Measurements from ENCODE around the gene CCDC82.
"Not testable (repeated sequence)": the region's sequence is repeated elsewhere in the genome, so short reads cannot be mapped to it uniquely, and the experiment has no call there.

The CCDC82 gene

DNA sequence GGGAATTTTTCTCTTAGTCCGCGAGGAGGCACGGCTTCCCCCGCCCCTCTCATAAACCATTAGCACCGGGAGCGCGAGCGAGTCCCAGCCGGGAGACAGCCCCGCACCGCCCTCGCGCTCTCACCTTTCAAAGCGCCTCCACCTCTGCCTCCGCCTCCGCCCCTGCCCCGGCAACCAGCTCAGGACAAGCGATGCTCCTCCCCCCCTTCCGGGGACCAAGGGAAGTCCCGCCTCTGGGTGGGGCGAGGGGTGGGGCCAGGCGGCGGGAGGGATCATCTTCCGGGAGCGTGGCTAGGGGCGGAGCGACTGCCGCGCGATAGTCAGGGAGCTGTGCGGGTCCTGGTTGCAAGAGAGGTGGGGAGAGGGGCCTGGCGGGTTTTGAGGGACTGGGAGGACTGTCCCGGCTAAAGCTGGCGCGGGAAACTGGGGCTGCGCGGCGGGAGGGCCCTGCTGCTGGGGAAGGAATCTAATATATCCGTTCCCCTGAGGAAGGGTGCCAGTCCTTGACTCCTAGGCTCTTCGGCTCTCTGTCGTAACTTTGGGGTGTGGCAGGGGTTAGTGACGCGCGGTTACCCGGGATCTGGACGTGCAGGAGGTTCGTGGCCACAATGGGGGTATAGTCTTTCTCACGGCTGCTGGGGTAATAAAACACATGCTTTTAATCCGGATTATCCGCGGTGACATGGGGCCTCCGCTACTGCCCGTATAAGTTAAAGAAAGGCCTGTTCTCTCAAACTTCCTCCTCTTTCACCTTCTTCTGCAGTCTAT, at the start of gene CCDC82, which contains the start of gene JRKL:
TSS of gene CCDC82 (minus strand) at position 193 of the 768 bp plus-strand sequence. CDS start 5,165 bp downstream, outside the sequence.
TSS of gene JRKL (plus strand) at position 294 of the 768 bp plus-strand sequence. CDS start 637 bp downstream, outside the sequence.
- peak; percentile 55 to 97 (median 92) for DNase-seq

DNA sequence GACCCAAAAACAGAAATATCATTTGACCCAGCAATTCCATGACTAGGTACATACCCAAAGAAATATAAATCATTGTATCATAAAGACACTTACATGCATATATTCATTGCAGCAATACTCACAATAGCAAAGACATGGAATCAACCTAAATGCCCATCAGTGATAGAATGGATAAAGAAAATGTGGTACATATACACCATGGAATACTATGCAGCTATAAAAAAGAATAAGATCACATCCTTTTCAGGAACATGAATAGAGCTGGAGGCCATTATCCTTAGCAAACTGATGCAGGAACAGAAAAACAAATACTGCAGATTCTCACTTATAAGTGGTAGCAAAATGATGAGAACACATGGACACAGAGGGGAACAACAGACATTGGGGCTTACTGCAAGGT, 42.9 kb upstream of the CCDC82 start:
- not testable (repeated sequence) for DNase-seq

DNA sequence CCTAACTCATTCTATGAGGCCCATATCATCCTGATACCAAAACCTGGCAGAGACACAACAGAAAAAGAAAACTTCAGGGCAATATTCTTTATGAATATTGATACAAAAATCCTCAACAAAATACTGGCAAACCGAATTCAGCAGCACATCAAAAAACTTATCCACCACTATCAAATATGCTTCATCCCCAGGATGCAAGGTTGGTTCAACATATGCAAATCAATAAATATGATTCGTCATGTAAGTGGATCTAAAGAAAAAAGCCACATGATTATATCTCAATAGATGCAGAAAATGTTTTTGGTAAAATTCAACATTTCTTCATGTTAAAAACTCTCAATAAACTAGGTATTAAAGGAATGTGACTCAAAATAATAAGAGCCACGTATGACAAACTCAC, 41.0 kb upstream of the CCDC82 start:
- no peak for DNase-seq

DNA sequence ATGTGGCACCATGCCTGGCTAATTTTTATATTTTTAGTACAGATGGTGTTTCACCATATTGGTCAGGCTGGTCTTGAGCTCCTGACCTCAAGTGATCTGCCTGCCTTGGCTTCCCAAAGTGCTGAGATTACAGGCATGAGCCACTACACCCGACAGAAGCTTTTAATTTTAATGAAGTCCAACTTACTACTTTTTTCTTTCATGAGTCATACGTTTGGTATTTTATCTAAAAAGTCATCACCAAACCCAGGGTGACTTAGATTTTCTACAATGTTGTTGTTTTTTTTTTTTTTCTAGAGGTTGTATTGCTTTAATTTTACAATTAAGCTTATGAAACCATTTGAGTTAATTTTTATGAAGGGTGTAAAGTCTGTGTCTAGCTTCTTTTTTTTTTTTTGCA, 35.0 kb upstream of the CCDC82 start:
- no peak for DNase-seq

DNA sequence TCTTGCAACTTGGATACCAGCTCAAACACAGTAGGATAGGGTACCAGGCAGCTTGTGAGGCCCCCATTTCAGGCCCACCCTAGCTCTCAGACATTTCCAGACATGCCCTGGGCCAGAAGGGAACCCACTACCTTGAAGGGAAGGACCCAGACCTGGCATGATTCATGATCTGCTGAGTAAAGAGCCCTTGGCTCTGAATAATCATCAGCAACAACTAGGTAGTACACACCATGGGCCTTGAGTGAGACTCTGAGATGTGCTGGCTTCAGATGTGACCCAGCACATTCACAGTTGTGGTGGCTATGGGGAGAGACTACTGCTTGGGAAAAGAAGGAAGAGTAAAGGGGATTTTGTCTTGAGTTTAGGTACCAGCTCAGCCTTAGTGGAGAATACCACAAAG, 23.7 kb upstream of the CCDC82 start:
- DNase-seq, result no peak

DNA sequence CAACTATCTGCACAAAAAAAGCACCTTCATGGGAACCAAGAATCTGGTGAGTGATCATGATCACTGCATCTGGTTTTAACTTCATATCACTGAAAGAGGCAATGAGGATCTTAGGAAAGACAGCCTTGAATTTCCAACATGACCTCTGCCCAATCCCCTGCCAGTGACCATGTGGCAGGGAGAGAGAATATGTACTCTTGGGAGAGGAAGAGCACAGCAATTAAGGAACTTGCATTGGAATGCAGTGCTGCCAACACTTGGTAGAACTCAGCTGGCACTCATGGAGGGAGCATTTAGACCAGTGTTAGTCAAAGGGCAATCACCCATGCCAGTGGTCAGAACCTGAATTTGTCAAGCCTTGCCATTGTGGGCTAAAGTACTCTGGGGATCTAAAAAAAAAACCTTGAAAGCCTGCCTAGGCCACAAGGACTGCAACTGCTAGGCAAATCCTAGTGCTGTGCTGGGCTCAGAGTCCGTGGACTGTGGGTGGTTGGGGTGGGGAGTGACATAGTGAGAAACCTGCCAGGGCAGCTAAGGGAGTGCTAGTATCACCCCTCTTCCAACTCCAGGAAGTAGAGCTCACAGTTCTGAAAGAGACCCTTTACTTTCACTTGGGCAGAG, 23.2 kb upstream of the CCDC82 start:
- DNase-seq, result no peak

DNA sequence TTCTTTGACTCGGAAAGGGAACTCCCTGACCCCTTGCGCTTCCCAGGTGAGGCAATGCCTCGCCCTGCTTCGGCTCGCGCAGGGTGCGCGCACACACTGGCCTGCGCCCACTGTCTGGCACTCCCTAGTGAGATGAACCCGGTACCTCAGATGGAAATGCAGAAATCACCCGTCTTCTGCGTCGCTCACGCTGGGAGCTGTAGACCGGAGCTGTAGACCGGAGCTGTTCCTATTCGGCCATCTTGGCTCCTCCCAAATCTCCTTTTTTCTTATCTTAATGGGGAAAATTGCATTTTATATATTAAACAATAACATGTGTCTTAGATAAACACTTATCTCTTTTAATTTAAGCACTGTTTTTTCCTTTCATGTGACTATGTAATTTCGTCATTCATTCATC, 21.7 kb upstream of the CCDC82 start:
- not testable (repeated sequence) for DNase-seq

DNA sequence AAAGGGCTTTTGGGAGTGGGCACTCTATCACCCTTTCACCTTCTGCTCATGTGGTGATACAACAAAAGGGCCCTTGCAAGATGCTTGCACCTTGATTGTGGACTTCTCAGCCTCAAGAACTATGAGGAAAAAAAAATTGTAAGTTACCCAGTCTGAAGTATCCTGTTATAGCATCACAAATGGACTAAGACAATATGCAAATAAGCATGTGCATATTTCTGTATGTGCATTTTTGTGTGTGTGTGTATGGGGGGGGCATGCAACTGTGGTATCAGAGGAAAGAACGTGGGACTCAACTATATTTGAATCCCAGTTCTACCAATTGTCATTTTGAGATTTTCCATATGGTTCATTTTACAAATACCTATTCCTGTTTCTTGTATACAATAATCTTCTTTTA, 11.0 kb upstream of the CCDC82 start:
- no peak for DNase-seq

DNA sequence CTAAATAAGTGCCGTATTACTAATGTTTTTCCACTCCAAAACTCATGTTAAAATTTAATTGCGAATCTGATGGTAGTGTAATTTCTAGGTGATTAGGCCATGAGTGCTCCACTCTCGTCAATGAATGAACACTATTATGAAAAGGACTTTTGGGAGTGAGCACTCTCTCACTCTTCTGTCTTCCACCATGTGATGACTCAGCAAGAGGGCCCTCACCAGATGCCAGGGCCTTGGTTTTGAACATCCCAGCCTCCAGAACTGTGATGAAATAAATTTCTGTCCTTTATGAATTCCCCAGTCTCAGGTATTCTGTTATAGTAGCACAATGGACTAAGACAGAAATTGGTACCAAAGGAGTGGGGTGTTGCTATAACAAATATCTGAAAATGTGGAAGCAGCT, 8.2 kb upstream of the CCDC82 start:
- DNase-seq, result no peak

DNA sequence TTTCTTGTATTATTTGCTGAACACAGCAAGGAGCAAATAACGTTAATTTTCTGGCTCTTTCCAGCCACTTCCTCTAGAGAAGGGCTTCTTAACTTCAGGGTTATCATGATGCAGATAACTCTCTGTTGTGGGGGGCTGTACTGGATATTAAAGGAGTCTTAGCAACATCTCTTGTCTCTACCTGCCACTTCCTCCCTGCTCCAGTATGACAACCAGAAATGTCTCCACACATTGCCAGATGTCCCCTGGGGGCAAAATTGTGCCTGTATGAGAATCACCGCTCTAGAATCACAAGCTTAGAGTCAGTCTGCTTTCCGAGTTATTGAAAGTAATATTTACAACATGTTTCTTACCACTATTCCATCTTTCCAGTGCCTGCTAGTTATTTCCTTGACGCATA, 6.9 kb upstream of the CCDC82 start:
- no peak for DNase-seq

DNA sequence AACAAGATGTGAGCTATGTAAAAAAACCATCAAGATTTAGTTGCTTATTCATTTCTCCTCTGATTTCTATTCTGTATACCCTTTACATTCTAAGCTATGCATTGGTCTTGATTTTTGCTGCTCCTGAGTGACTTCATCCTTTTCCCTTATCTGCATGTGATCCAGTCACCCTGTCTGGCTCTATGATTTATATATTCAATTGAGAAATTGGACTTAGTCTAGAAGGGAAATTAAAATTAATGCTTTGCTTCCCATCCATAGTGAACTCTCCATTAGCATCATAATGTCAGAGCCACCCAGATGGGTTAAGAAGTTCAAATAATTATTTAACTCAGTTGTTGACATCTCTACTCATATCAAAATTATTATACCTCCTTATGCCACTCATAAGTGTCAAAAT, 5.1 kb upstream of the CCDC82 start:
- DNase-seq, result no peak

DNA sequence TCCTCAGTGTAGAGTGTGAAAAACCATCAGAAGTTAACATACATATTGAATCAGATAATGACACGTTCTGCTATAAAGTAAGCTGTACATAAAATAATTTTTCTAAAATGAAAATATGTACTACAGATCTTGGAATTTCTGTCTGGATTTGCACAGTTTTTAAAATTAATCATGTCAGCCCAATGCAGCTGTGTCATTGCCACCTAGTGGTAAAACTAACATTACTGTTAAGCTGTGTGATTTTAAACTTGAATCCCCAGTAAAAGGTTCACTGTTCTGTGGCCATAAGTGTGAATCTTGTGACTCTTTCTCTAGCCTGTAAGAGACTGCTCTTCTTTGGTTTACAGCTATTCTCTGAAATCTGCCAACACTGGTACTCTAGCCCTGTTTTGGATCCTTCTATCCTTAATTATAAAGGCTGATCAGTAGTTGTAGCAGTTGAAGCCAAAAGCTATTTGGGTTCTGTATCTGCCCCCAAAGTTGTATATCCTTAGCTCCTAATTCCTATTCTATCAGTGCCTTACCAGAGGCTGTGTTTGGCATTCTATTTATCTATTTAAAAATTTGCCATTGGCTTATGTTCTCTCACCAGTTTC, 4.1 kb upstream of the CCDC82 start:
- peak in 4 of 51 donors; percentile 1 to 32 (median 10) for DNase-seq

DNA sequence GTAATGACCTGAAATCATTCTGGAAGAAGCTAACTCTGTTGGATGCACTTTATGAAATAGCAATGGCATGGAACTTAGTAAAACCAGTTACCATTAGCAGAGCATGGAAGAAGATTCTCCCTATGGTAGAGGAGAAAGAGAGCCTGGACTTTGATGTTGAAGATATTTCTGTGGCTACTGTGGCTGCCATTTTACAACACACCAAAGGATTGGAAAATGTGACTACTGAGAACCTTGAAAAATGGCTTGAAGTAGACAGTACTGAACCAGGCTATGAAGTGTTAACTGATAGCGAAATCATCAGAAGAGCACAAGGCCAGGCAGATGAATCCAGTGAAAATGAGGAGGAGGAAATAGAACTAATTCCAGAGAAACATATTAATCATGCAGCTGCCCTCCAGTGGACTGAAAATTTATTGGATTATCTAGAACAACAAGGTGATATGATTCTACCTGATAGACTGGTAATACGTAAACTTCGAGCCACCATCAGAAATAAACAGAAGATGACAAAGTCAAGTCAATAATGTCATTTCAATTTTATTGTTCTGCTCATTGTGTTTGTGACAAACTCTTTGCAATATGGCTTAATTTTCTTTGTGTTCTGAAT, 2.1 kb upstream of the CCDC82 start:
- no peak for DNase-seq

DNA sequence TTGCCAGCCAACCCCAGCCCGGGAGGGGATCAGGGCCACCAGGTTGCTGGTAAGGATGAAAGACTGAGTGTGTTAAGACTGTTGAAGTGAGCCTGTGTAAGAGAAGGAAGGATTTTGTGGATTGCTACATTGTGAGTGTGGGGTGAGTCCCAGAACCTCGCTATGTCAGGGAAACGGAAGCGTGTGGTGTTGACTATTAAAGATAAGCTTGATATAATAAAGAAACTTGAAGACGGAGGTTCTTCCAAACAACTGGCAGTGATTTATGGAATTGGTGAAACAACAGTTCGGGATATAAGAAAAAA, 728 bp upstream of the CCDC82 start:
- peak in 1 of 51 donors; percentile 54 for DNase-seq

DNA sequence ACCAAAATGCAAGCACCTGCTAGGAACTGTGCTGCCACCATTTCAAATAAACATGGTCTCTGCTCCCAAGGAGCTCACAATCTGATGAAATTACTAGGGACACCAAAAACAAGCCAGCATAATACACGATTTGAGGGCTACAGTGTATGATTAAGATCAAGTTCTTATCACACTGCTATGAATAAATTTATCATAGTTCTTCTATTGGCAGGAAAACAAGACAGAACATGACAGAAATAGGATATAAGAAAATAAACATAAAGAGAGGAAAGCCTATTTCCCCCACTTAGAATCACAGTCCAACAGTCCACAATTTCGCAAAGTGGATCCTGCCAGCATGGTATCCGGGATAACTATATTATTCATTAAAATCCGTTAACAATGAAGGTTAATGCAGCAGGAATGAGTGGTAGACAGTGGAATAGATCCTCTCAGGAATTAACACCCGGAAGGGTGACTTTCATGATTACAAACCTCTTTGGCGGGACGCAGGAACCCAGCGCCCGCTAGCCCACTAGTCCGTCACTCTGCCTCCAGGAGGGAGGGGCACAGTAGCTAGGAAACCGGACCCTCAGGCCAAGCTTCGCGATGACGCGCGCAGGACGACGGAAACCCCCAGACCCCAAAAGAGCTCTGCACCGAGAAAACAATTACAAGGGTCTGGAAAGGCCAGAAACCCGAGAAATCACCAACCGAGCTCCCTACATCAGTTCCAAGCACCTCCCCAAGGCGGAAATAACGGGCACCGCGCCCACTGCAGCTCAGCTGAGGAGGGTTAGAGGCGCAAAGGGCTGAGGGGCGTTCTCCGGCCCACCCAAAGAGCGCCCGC, 607 bp downstream of the CCDC82 start:
- DNase-seq, result peak in 21 of 51 donors; percentile 4 to 77 (median 49)

DNA sequence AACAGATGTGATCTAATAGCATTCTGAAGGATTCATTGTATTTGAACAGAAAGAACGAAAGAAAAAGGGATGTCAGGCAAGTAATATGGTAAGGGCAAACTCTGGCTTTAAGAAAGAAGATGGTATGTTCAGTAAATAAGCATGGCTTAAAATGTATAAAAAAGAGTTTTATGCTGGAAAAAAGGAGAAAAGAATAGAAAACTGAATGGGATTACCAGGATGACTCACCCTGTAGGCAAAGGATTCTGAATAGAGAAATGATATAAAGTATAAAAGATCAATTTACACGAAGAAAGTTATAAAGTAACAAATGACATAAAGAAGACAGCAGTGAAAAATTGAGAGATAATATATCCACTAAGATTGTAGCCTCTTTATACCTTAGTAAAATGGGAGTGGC, 4.5 kb downstream of the CCDC82 start:
- DNase-seq, result no peak

DNA sequence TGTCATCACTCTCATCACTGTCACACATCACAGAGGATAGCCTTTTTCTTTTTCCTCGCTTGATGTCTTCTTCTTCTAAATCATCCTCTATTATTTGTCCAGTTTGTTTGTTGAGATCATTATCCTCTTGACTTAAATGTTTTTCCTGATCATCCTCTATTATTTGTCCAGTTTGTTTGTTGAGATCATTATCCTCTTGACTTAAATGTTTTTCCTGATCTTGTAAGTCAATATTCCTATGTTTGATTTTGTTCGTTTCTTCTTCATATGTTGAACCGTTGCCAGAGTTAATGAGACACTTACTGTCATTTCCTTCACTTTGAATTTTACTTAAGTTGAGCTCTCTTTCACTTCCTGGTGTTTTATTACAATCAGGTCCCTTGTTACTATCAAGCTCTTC, 5.6 kb downstream of the CCDC82 start:
- DNase-seq, result no peak

DNA sequence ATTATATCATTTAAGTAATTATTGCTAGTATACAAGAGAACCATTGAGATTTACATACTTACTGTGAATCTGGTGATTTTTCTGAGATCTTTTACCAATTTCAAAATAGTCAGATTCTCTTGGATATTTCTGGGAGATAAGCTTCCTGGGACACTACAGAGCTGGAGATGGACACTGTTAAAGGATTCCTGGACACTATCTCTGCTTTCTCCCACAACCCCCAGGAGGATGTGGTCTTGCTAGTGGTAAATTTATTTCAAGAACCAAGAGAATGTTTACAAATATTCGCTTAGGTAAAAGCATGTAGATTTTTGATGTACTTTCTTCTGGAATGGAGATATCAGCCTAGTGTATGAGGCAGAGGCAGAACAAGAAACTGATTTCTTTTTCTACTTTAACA, 12.9 kb downstream of the CCDC82 start:
- DNase-seq, result no peak

DNA sequence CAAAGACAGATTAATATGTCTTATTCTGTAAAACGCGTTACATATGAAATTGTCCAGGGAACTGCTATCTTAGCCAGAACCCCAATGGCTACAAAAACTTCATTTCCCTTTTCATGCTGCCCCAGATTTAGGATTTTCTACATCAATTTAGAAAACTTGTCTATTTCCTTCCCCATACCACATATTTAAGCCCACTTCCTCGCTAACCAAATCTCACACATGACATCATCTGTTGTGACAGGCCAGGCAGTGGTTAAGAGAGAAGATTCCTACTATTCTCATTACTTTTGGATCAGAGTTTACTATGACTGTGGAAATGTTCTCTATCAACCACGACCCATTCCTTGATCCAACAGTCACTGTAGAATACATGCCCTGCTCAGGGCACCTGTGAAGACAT, 15.9 kb downstream of the CCDC82 start:
- DNase-seq, result no peak

DNA sequence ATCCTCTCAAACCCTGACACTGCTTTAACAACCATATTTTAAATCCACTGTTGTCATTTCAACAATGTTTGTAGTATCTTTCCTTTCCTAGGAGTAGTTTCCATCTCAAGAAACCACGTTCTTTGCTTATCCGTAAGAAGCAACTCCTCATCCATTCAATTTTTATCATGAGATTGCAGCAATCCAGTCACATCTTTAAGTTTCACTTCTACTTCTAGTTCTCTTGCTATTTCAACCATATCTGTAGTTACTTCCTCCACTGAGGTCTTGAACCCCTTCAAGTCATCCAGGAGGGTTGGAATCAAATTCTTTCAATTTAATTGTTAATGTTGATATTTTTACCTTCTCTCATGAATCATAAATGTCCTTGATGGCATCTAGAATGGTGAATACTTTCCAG, 22.4 kb downstream of the CCDC82 start:
- DNase-seq, result no peak

DNA sequence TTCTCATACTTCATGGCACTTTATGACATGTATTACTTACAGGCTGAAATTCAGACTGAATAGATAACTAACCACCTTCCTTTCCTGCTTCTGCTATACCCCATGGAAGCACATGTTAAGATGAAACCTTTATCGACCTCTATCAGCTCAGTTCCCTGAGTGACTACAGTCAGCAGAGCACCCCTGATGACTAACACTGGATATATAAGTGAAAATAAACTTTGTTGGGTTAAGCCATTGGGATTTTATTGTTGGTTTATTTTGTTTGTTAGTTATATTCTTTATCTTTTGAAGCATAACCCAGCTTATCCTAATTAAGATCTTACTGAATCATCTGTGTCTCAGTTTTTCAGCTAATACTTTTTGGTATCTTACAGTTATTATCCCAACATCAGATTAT, 23.7 kb downstream of the CCDC82 start:
- DNase-seq, result no peak

DNA sequence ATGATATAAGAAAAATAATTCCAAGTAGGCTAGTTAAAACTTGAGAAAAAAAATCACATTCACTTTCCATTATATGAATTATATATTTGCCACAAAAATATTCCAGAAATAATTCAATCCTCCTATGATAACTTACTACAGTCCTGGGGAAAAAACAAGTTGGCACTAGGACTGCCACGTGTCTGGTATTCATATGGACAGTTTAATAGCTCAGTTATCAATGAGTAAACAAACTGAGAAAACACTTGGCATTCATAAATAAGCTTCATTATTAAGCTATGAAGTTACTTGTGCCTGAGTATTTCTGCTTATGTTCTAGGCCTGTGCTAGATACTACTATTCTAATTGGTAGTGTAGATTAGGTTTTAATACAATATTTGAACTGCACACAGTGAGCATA, 24.2 kb downstream of the CCDC82 start:
- DNase-seq, result no peak
